Immature natural killer cell (primary cell): ENCODE measurements around the gene ERC1. TPM values are rescaled to one million over a fixed set of nuclear protein-coding genes. Genes with fewer than 3 reads are reported as not detected.
"Not testable (repeated sequence)": the region's sequence is repeated elsewhere in the genome, so short reads cannot be mapped to it uniquely, and the experiment has no call there.

Experiments used
- DNase-seq, 3 donors: peaks; one replicate each; pipeline ENCODE4 v3.0.0; 2022; ENCODE audit warnings: mixed read lengths in 1 of 3
- H3K27ac Mint-ChIP-seq, 6 donors: one replicate each; pipeline ENCODE4 v1.8.0; 2020; ENCODE audit warnings: mixed read lengths in 6 of 6, mild to moderate bottlenecking in 5 of 6, inconsistent platforms in 4 of 6, moderate library complexity in 3 of 6
- H3K27me3 Mint-ChIP-seq, 3 donors: one replicate each; pipeline ENCODE4 v1.8.0; 2020 to 2021; ENCODE audit warnings: low read depth in 3 of 3, mild to moderate bottlenecking in 3 of 3, mixed read lengths in 3 of 3, moderate library complexity in 3 of 3, inconsistent platforms in 1 of 3
- H3K36me3 Mint-ChIP-seq, 3 donors: one replicate each; pipeline ENCODE4 v1.8.0; 2020; ENCODE audit warnings: mixed read lengths in 3 of 3, inconsistent platforms in 2 of 3, mild to moderate bottlenecking in 2 of 3
- H3K4me1 Mint-ChIP-seq, 2 donors: one replicate each; pipeline ENCODE4 v1.8.0; 2020; ENCODE audit warnings: inconsistent platforms in 2 of 2, mild to moderate bottlenecking in 2 of 2, mixed read lengths in 2 of 2, moderate library complexity in 1 of 2
- H3K4me3 Mint-ChIP-seq, 5 donors: one replicate each; pipeline ENCODE4 v1.8.0; 2020; ENCODE audit warnings: mild to moderate bottlenecking in 5 of 5, mixed read lengths in 5 of 5, inconsistent platforms in 3 of 5, moderate library complexity in 3 of 5
- H3K9me3 Mint-ChIP-seq, 6 donors: one replicate each; pipeline ENCODE4 v1.8.0; 2020; ENCODE audit warnings: mild to moderate bottlenecking in 6 of 6, mixed read lengths in 6 of 6, inconsistent platforms in 4 of 6, moderate library complexity in 3 of 6
- polyA plus RNA-seq, 3 donors: library from polyadenylated mRNA; unstranded; fragments of 300-500 nt; fragmentation: Illumina TruSeq; gene quantifications; one replicate each; pipeline ENCODE4 v1.2.3, GENCODE V29; 2021

ERC1 gene
- polyA plus RNA-seq, 3 donors from 2014 or later, result 1.7 to 14.0 (median 5.4) TPM

GRCh38 chr12:1246637-1247036 lies 255.6 kb downstream of the ERC1 start:
- no peaks in the 10 kb centered on the region for H3K4me1 Mint-ChIP-seq
- no peak overlapping the region for H3K27ac Mint-ChIP-seq
- DNase-seq, result no peak
- no peaks in the 10 kb centered on the region for H3K27me3 Mint-ChIP-seq
- H3K9me3 Mint-ChIP-seq, result no peaks in the 10 kb centered on the region
- no peak overlapping the region for H3K4me3 Mint-ChIP-seq
- H3K36me3 Mint-ChIP-seq, result peaks cover 0 to 4% (median 0%) of the 10 kb centered on the region in 3 donors

- Mint-ChIP-seq H3K4me3 (no peak overlapping the region), H3K9me3 (no peaks in the 10 kb centered on the region), H3K27me3 (no peaks in the 10 kb centered on the region), H3K36me3 (peaks cover 0 to 4% (median 0%) of the 10 kb centered on the region in 3 donors), H3K27ac (no peak overlapping the region), H3K4me1 (no peaks in the 10 kb centered on the region)
- no peak for DNase-seq
These were observed 259.6 kb downstream of the ERC1 start for GRCh38 chr12:1250641-1251040.

GRCh38 chr12:1252758-1253157 lies 261.7 kb downstream of the ERC1 start:
- H3K27ac Mint-ChIP-seq, result no peak overlapping the region
- no peaks in the 10 kb centered on the region for H3K27me3 Mint-ChIP-seq
- DNase-seq, result no peak
- H3K4me3 Mint-ChIP-seq, result no peak overlapping the region
- H3K4me1 Mint-ChIP-seq, result no peaks in the 10 kb centered on the region
- no peaks in the 10 kb centered on the region for H3K9me3 Mint-ChIP-seq
- peaks cover 4 to 8% (median 5%) of the 10 kb centered on the region in 3 donors for H3K36me3 Mint-ChIP-seq

GRCh38 chr12:1255125-1255524 lies 264.1 kb downstream of the ERC1 start:
- not testable (repeated sequence) for H3K9me3 Mint-ChIP-seq, H3K4me3 Mint-ChIP-seq, H3K4me1 Mint-ChIP-seq, DNase-seq, H3K27ac Mint-ChIP-seq, H3K27me3 Mint-ChIP-seq
- H3K36me3 Mint-ChIP-seq, result peaks cover 6 to 14% (median 8%) of the 10 kb centered on the region in 3 donors

- H3K27ac Mint-ChIP-seq, H3K4me3 Mint-ChIP-seq: not testable (repeated sequence)
- peaks cover 8 to 19% (median 10%) of the 10 kb centered on the region in 3 donors for H3K36me3 Mint-ChIP-seq
These were observed 264.8 kb downstream of the ERC1 start for GRCh38 chr12:1255854-1256253.

GRCh38 chr12:1256285-1256684 lies 265.3 kb downstream of the ERC1 start:
- DNase-seq, result no peak
- H3K27me3 Mint-ChIP-seq, result no peaks in the 10 kb centered on the region
- H3K36me3 Mint-ChIP-seq, result peaks cover 9 to 21% (median 11%) of the 10 kb centered on the region in 3 donors
- no peak overlapping the region for H3K4me3 Mint-ChIP-seq
- H3K4me1 Mint-ChIP-seq, result no peaks in the 10 kb centered on the region
- no peaks in the 10 kb centered on the region for H3K9me3 Mint-ChIP-seq
- H3K27ac Mint-ChIP-seq, result no peak overlapping the region

More at GRCh38 chr12:1255854-1256253, 264.8 kb downstream of the ERC1 start:
- not testable (repeated sequence) for H3K9me3 Mint-ChIP-seq, H3K4me1 Mint-ChIP-seq, DNase-seq, H3K27me3 Mint-ChIP-seq

- H3K36me3 Mint-ChIP-seq, result peaks cover 13 to 24% (median 14%) of the 10 kb centered on the region in 3 donors
- DNase-seq, result no peak
- no peaks in the 10 kb centered on the region for H3K9me3 Mint-ChIP-seq
- no peak overlapping the region for H3K27ac Mint-ChIP-seq
- no peak overlapping the region for H3K4me3 Mint-ChIP-seq
- H3K4me1 Mint-ChIP-seq, result no peaks in the 10 kb centered on the region
- H3K27me3 Mint-ChIP-seq, result no peaks in the 10 kb centered on the region
These were observed 266.0 kb downstream of the ERC1 start for GRCh38 chr12:1256991-1257390.

- DNase-seq, result no peak
- H3K36me3 Mint-ChIP-seq, result peaks cover 24 to 30% (median 26%) of the 10 kb centered on the region in 3 donors
- H3K4me3 Mint-ChIP-seq, result no peak overlapping the region
- no peaks in the 10 kb centered on the region for H3K4me1 Mint-ChIP-seq
- no peaks in the 10 kb centered on the region for H3K9me3 Mint-ChIP-seq
- H3K27me3 Mint-ChIP-seq, result peaks cover 0 to 2% (median 0%) of the 10 kb centered on the region in 3 donors
- no peak overlapping the region for H3K27ac Mint-ChIP-seq
These were observed 271.0 kb downstream of the ERC1 start for GRCh38 chr12:1262011-1262410.

- peaks cover 0 to 2% (median 0%) of the 10 kb centered on the region in 6 donors for H3K9me3 Mint-ChIP-seq
- H3K36me3 Mint-ChIP-seq, result peaks cover 7 to 19% (median 15%) of the 10 kb centered on the region in 3 donors
- no peak overlapping the region for H3K27ac Mint-ChIP-seq
- H3K4me3 Mint-ChIP-seq, result no peak overlapping the region
- H3K4me1 Mint-ChIP-seq, result peaks cover 8 to 14% of the 10 kb centered on the region in 2 donors
- H3K27me3 Mint-ChIP-seq, result peaks cover 0 to 2% (median 2%) of the 10 kb centered on the region in 3 donors
- DNase-seq, result no peak
These were observed 276.2 kb downstream of the ERC1 start for GRCh38 chr12:1267243-1267642.

GRCh38 chr12:1272142-1272541 lies 281.1 kb downstream of the ERC1 start:
- DNase-seq, result peak; percentile 48 to 67 (median 59)
- H3K9me3 Mint-ChIP-seq, result peaks cover 0 to 2% (median 0%) of the 10 kb centered on the region in 6 donors
- peaks cover 8 to 18% of the 10 kb centered on the region in 2 donors for H3K4me1 Mint-ChIP-seq
- H3K27ac Mint-ChIP-seq, result peak overlapping the region in 2 of 6 donors; percentile 7 to 32
- no peak overlapping the region for H3K4me3 Mint-ChIP-seq
- peaks cover 3 to 4% (median 3%) of the 10 kb centered on the region in 3 donors for H3K36me3 Mint-ChIP-seq
- H3K27me3 Mint-ChIP-seq, result peaks cover 0 to 2% (median 0%) of the 10 kb centered on the region in 3 donors

- peaks cover 0 to 2% (median 0%) of the 10 kb centered on the region in 3 donors for H3K27me3 Mint-ChIP-seq
- no peak overlapping the region for H3K4me3 Mint-ChIP-seq
- peaks cover 0 to 2% (median 0%) of the 10 kb centered on the region in 6 donors for H3K9me3 Mint-ChIP-seq
- peaks cover 8 to 24% of the 10 kb centered on the region in 2 donors for H3K4me1 Mint-ChIP-seq
- DNase-seq, result no peak
- H3K36me3 Mint-ChIP-seq, result peaks cover 3 to 5% (median 4%) of the 10 kb centered on the region in 3 donors
- H3K27ac Mint-ChIP-seq, result no peak overlapping the region
These were observed 282.0 kb downstream of the ERC1 start for GRCh38 chr12:1273051-1273450.

GRCh38 chr12:1277905-1278304 lies 286.9 kb downstream of the ERC1 start:
- Mint-ChIP-seq H3K4me1 (peaks cover 3 to 10% of the 10 kb centered on the region in 2 donors), H3K27me3 (no peaks in the 10 kb centered on the region), H3K9me3 (no peaks in the 10 kb centered on the region), H3K4me3 (no peak overlapping the region), H3K27ac (peak overlapping the region in 2 of 6 donors; percentile 53 to 78), H3K36me3 (peaks cover 2 to 4% (median 3%) of the 10 kb centered on the region in 3 donors)
- DNase-seq, result peak; percentile 37 to 55 (median 45)

GRCh38 chr12:1279050-1279449 lies 288.0 kb downstream of the ERC1 start:
- Mint-ChIP-seq H3K27ac (no peak overlapping the region), H3K4me1 (peaks cover 3 to 10% of the 10 kb centered on the region in 2 donors), H3K4me3 (no peak overlapping the region), H3K36me3 (peaks cover 2 to 4% (median 3%) of the 10 kb centered on the region in 3 donors), H3K27me3 (no peaks in the 10 kb centered on the region), H3K9me3 (no peaks in the 10 kb centered on the region)
- DNase-seq, result no peak

GRCh38 chr12:1280059-1280458 lies 289.0 kb downstream of the ERC1 start:
- Mint-ChIP-seq H3K27ac (no peak overlapping the region), H3K9me3 (no peaks in the 10 kb centered on the region), H3K4me1 (peaks cover 3 to 10% of the 10 kb centered on the region in 2 donors), H3K27me3 (no peaks in the 10 kb centered on the region), H3K4me3 (no peak overlapping the region), H3K36me3 (peaks cover 2 to 7% (median 3%) of the 10 kb centered on the region in 3 donors)
- no peak for DNase-seq
